H1 (cell line): Measurements from ENCODE around the gene FAM83F. TPM values are rescaled to one million over a fixed set of nuclear protein-coding genes. Genes with fewer than 3 reads are reported as not detected.

ENCODE experiments used
- POLR2AphosphoS5 ChIP-seq: IDR thresholded peaks from 2 replicates; pipeline ENCODE4 v1.6.1; 2011; ENCODE audit warnings: low read depth, low read length
- TAF7 ChIP-seq: optimal IDR thresholded peaks from 2 replicates; pipeline ENCODE3; 2011; ENCODE audit warnings: low read depth, mild to moderate bottlenecking, inconsistent platforms, low read length, moderate library complexity, borderline replicate concordance
- polyA plus RNA-seq, 7 experiments: library from polyadenylated mRNA; depleted of rRNA in 3 of 7; stranded (reverse) in 5 of 7; unstranded in 2 of 7; fragments of >200 nt in 5 of 7; fragments of 200-250 nt in 2 of 7; gene quantifications; 1 replicate in 5 of 7; 2 replicates in 1 of 7; 4 replicates in 1 of 7; pipeline versions ENCODE4 v1.2.1 to v1.2.3, GENCODE V29; 2011 to 2013; ENCODE audit warnings: missing spikeins in 2 of 7, mixed read lengths in 2 of 7
- total RNA-seq: library from RNA; stranded (reverse); fragmentation: NEBNext Ultra II Directional; extraction: Animal tissue kit (Norgen Biotek cat#: 25700); gene quantifications from 2 replicates; pipeline ENCODE4 v1.2.1, GENCODE V29; 2021
- TF ChIP-seq, protein P1 (sequence below): IDR thresholded peaks from 2 replicates; pipeline ENCODE4 v1.6.1; 2012; ENCODE audit warnings: inconsistent platforms

The FAM83F gene
- total and polyA plus RNA-seq, 2 of the 8 experiments (the other 6 are each of a cell fraction or from before 2014, with no cell fraction given), result 8.6 to 18.9 TPM

DNA sequence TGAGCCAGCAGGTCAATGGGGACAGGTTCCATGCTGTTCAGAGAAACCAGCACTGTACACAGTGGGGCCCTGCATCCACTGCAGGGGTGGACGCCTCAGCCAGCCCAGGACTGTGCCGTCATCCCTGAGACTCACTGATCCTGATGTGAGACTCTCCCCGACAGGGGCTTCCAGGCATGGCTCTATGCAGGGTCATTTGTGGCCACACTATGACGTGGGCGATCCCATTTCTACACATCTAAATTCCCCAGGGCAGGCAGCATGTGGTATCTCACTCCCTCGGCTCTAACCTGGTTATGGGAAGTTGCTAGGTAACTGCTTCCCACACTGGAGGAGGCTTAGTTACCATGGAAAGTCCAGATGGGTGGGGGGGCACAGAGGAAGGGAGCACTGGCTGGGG is 14.2 kb upstream of the FAM83F start (continued):
- TF ChIP-seq, protein P1, sequence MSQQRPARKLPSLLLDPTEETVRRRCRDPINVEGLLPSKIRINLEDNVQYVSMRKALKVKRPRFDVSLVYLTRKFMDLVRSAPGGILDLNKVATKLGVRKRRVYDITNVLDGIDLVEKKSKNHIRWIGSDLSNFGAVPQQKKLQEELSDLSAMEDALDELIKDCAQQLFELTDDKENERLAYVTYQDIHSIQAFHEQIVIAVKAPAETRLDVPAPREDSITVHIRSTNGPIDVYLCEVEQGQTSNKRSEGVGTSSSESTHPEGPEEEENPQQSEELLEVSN, result no peak
- TF ChIP-seq TAF7 (no peak), POLR2AphosphoS5 (no peak)
